ENCODE measurements around the gene ZNF267. TPM values are rescaled to one million over a fixed set of nuclear protein-coding genes. Genes with fewer than 3 reads are reported as not detected.
"Not testable (repeated sequence)": the region's sequence is repeated elsewhere in the genome, so short reads cannot be mapped to it uniquely, and the experiment has no call there.

ZNF267 gene
- total RNA-seq, 4 donors from 2014 or later: 3.4 to 14.1 (median 9.0) TPM

DNA sequence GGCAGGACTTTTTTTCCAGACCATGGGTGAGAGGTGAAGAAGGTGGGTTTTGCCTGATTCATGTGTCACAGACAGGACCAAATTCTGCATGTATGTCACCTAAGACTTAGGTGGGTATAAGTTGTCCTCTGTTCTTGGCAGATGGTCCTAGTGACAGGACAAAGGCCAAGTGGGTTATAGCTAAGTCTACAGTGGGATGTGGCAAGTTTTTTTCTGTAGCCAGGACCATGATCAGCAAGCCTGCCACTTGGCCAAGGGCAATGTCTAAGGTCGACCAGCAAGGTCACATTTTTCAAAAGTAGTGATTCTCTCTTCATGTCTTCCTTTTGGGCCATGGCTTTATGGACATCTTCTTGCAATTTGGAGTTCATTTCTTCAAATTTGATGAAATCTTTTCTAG lies 20.2 kb downstream of the ZNF267 start:
- H3K36me3 ChIP-seq: peaks cover 2 to 98% (median 45%) of the 10 kb centered on the region in 4 donors
- TF ChIP-seq EP300 (IDR thresholded peaks at IDR 0.05; ENCODE audit: low read depth): no peak
- TF ChIP-seq, protein P1, sequence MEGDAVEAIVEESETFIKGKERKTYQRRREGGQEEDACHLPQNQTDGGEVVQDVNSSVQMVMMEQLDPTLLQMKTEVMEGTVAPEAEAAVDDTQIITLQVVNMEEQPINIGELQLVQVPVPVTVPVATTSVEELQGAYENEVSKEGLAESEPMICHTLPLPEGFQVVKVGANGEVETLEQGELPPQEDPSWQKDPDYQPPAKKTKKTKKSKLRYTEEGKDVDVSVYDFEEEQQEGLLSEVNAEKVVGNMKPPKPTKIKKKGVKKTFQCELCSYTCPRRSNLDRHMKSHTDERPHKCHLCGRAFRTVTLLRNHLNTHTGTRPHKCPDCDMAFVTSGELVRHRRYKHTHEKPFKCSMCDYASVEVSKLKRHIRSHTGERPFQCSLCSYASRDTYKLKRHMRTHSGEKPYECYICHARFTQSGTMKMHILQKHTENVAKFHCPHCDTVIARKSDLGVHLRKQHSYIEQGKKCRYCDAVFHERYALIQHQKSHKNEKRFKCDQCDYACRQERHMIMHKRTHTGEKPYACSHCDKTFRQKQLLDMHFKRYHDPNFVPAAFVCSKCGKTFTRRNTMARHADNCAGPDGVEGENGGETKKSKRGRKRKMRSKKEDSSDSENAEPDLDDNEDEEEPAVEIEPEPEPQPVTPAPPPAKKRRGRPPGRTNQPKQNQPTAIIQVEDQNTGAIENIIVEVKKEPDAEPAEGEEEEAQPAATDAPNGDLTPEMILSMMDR (IDR thresholded peaks at IDR 0.05): no peak
- TF ChIP-seq POLR2AphosphoS5 (IDR thresholded peaks at IDR 0.05): no peak
- TF ChIP-seq POLR2A (IDR thresholded peaks at IDR 0.05): no peak
- H3K27ac ChIP-seq: no peak overlapping the region
- no peaks in the 10 kb centered on the region for H3K27me3 ChIP-seq
- no peak for DNase-seq
- intact Hi-C loops (cut with DNase I; ENCODE audit: low total_unique reads) (no loop called here), in situ Hi-C loops (cut with MboI; ENCODE audit: low pct_ligation_motif_present in 1 of 4, low pct_unique_long_range_greater_than_20kb in 1 of 4, low sequenced_read_pairs in 3 of 4) (loop anchor here in 1 of 4 donors (25.0 kb wide), 1 partner anchor 432 kb away; the partner anchor contains the start of genes ARMC5 and TGFB1I1)
- WGBS, 2 donors (ENCODE audit: low coverage in 1 of 2): 100% methylated on average over 1 of the region's 1 CpG; no CpG with 5 or more reads in 1 of the 2 donors
- H3K9me3 ChIP-seq: peaks cover 28 to 30% of the 10 kb centered on the region in 2 donors
- no peak overlapping the region for H3K4me3 ChIP-seq
- no peaks in the 10 kb centered on the region for H3K4me1 ChIP-seq

DNA sequence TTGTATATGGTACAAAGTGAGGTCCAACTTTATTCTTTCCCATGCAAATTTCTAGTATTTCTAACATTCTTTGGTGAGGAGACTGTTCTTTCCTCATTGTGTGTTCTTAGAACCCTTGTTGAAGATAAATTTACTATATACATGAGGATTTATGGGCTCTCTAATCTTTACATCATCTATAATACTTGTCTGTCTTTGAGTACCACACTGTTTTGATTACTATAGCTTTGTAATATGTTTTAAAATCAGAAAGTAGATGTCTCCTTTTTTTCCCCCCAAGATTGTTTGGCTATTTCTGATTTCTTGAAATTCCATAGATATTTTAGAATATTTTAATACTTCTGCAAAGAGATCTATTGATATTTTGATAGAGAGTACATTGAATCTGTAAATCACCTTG lies 23.7 kb downstream of the ZNF267 start:
- Histone ChIP-seq H3K36me3 (peaks cover 2 to 78% (median 37%) of the 10 kb centered on the region in 4 donors), H3K27me3 (no peaks in the 10 kb centered on the region), H3K4me3 (no peak overlapping the region), H3K4me1 (no peaks in the 10 kb centered on the region), H3K9me3 (peaks cover 19 to 32% of the 10 kb centered on the region in 2 donors), H3K27ac (no peak overlapping the region)
- TF ChIP-seq POLR2AphosphoS5 (IDR thresholded peaks at IDR 0.05) (no peak), POLR2A (IDR thresholded peaks at IDR 0.05) (no peak), EP300 (IDR thresholded peaks at IDR 0.05; ENCODE audit: low read depth) (no peak)
- TF ChIP-seq, protein P1 (IDR thresholded peaks at IDR 0.05): no peak
- in situ Hi-C loops (cut with MboI; ENCODE audit: low pct_ligation_motif_present in 1 of 4, low pct_unique_long_range_greater_than_20kb in 1 of 4, low sequenced_read_pairs in 3 of 4): loop anchor here in 1 of 4 donors (25.0 kb wide), 1 partner anchor 435 kb away; the partner anchor contains the start of genes ARMC5 and TGFB1I1
- DNase-seq: no peak
- intact Hi-C loops (cut with DNase I; ENCODE audit: low total_unique reads): no loop called here

DNA sequence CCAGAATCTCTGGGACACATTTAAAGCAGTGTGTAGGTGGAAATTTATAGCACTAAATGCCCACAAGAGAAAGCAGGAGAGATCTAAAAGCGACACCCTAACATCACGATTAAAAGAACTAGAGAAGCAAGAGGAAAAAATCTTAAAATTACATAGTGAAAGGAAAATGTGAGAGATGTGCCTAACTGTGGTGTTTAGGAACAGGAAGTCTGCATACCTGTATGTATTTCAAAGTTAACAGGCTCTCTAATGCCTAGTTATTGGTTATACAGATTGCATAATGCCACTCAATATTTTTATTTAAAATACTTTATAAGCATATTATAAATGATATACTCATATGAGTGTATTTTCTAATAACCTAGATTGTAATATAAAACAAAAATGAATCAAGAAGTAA lies 25.9 kb downstream of the ZNF267 start:
- in situ Hi-C loops (cut with MboI; ENCODE audit: low pct_ligation_motif_present in 1 of 4, low pct_unique_long_range_greater_than_20kb in 1 of 4, low sequenced_read_pairs in 3 of 4) (loop anchor here in 1 of 4 donors (25.0 kb wide), 1 partner anchor 437 kb away; the partner anchor contains the start of genes ARMC5 and TGFB1I1), intact Hi-C loops (cut with DNase I; ENCODE audit: low total_unique reads) (no loop called here)
- TF ChIP-seq POLR2AphosphoS5 (IDR thresholded peaks at IDR 0.05) (no peak), POLR2A (IDR thresholded peaks at IDR 0.05) (no peak), EP300 (IDR thresholded peaks at IDR 0.05; ENCODE audit: low read depth) (no peak)
- TF ChIP-seq, protein P1 (IDR thresholded peaks at IDR 0.05): no peak
- WGBS, 2 donors (ENCODE audit: low coverage in 1 of 2): 88 to 92% methylated on average over 2 of the region's 2 CpGs
- Histone ChIP-seq H3K9me3 (peaks cover 25 to 30% of the 10 kb centered on the region in 2 donors), H3K4me1 (no peaks in the 10 kb centered on the region), H3K27ac (no peak overlapping the region), H3K4me3 (no peak overlapping the region), H3K36me3 (peaks cover 2 to 56% (median 33%) of the 10 kb centered on the region in 4 donors), H3K27me3 (no peaks in the 10 kb centered on the region)
- no peak for DNase-seq

DNA sequence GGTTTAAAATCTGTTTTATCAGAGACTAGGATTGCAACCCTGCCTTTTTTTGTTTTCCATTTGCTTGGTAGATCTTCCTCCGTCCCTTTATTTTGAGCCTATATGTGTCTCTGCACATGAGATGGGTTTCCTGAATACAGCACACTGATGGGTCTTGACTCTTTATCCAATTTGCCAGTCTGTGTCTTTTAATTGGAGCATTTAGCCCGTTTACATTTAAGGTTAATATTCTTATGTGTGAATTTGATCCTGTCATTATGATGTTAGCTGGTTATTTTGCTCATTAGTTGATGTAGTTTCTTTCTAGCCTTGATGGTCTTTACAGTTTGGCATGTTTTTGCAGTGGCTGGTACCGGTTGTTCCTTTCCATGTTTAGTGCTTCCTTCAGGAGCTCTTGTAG lies 31.0 kb downstream of the ZNF267 start:
- H3K4me1 ChIP-seq; H3K27me3 ChIP-seq; H3K27ac ChIP-seq; DNase-seq; H3K4me3 ChIP-seq; intact Hi-C loops (cut with DNase I; ENCODE audit: low total_unique reads): not testable (repeated sequence)
- in situ Hi-C loops (cut with MboI; ENCODE audit: low pct_ligation_motif_present in 1 of 4, low pct_unique_long_range_greater_than_20kb in 1 of 4, low sequenced_read_pairs in 3 of 4): loop anchor here in 1 of 4 donors (25.0 kb wide), 1 partner anchor 142 kb away; no protein-coding TSS in a partner anchor
- Histone ChIP-seq H3K36me3 (peaks cover 0 to 39% (median 17%) of the 10 kb centered on the region in 4 donors), H3K9me3 (peaks cover 47 to 48% of the 10 kb centered on the region in 2 donors)
- 85% methylated on average over 3 of the region's 3 CpGs; no CpG with 5 or more reads in 1 of the 2 donors for WGBS, 2 donors (ENCODE audit: low coverage in 1 of 2)

Measured in transverse colon (tissue), 4 donors.